Neural cell (in vitro differentiated cells): ENCODE data around the gene ANKFN1. TPM values are rescaled to one million over a fixed set of nuclear protein-coding genes. Genes with fewer than 3 reads are reported as not detected.

Source experiments
- H2AFZ ChIP-seq: fragments of 200-600, 300-800 bp; sonication (generic), shearing (Covaris generic); 2 replicates; pipeline ENCODE4 v1.6.0; 2014; ENCODE audit warnings: low read depth, mild to moderate bottlenecking, antibody characterized with exemption, low read length, moderate library complexity
- H3F3A ChIP-seq: fragments of 200-600 bp; shearing (Covaris generic); 2 replicates; pipeline ENCODE4 v1.6.1; 2016; ENCODE audit warnings: mild to moderate bottlenecking, moderate library complexity, mixed read lengths, antibody characterized with exemption, low read length; ENCODE audit not compliant: insufficient read depth, poor library complexity, severe bottlenecking
- H3K27ac ChIP-seq: fragments of 200-600, 300-800 bp; sonication (generic), shearing (Covaris generic); 2 replicates; pipeline ENCODE4 v1.5.1; 2014; ENCODE audit warnings: mild to moderate bottlenecking, low read length, moderate library complexity
- H3K27me3 ChIP-seq: fragments of 300-800, 200-600 bp; sonication (generic), shearing (Covaris generic); 2 replicates; pipeline ENCODE4 v1.6.0; 2014; ENCODE audit warnings: mild to moderate bottlenecking, low read depth, low read length, moderate library complexity; ENCODE audit not compliant: insufficient read depth
- H3K36me3 ChIP-seq: fragments of 300-800, 200-600 bp; sonication (generic), shearing (Covaris generic); 2 replicates; pipeline ENCODE4 v1.5.1; 2014; ENCODE audit warnings: mild to moderate bottlenecking, antibody characterized with exemption, low read length, moderate library complexity; ENCODE audit not compliant: insufficient read depth
- H3K4me2 ChIP-seq: fragments of 300-800, 200-600 bp; sonication (generic), shearing (Covaris generic); 2 replicates; pipeline ENCODE4 v1.6.0; 2014; ENCODE audit warnings: mild to moderate bottlenecking, low read length
- H3K4me3 ChIP-seq: fragments of 300-800, 200-600 bp; sonication (generic), shearing (Covaris generic); 2 replicates; pipeline ENCODE4 v1.5.1; 2014; ENCODE audit warnings: mild to moderate bottlenecking, low read length, moderate library complexity
- H3K79me2 ChIP-seq: fragments of 200-600 bp; shearing (Covaris generic); replicated peaks from 2 replicates; pipeline ENCODE4 v1.6.0; 2014; ENCODE audit warnings: mild to moderate bottlenecking, low read length, moderate library complexity; ENCODE audit not compliant: insufficient read depth
- H3K9ac ChIP-seq: fragments of 300-800, 200-600 bp; sonication (generic), shearing (Covaris generic); 2 replicates; pipeline ENCODE4 v1.6.1; 2016; ENCODE audit warnings: mild to moderate bottlenecking, low read length, mixed read lengths
- H3K9me2 ChIP-seq: fragments of 200-600 bp; shearing (Covaris generic); 2 replicates; pipeline ENCODE4 v1.6.1; 2016; ENCODE audit warnings: mild to moderate bottlenecking, low read length, mixed read lengths; ENCODE audit not compliant: insufficient read depth
- H3K9me3 ChIP-seq: fragments of 200-600, 300-800 bp; sonication (generic), shearing (Covaris generic); 2 replicates; pipeline ENCODE4 v1.6.1; 2016; ENCODE audit warnings: mild to moderate bottlenecking, mixed run types, low read length, moderate library complexity, mixed read lengths
- H4K20me1 ChIP-seq: fragments of 200-600 bp; shearing (Covaris generic); 2 replicates; pipeline ENCODE4 v1.6.1; 2016; ENCODE audit warnings: mild to moderate bottlenecking, mixed run types; ENCODE audit not compliant: insufficient read depth
- CTCF ChIP-seq: fragments of 450-650 bp; IDR thresholded peaks from 2 replicates; pipeline ENCODE4 v1.5.1; 2014; ENCODE audit warnings: antibody characterized with exemption, mild to moderate bottlenecking, moderate library complexity; ENCODE audit not compliant: poor library complexity, severe bottlenecking
- EP300 ChIP-seq: fragments of 450-650 bp; conservative IDR thresholded peaks from 2 replicates; pipeline ENCODE4 v1.6.1; 2014; ENCODE audit warnings: antibody characterized with exemption, mild to moderate bottlenecking, moderate library complexity; ENCODE audit not compliant: poor library complexity, severe bottlenecking
- EZH2 ChIP-seq: fragments of 200-600, 300-800 bp; shearing (Covaris generic), sonication (generic); IDR thresholded peaks from 2 replicates; pipeline ENCODE4 v1.6.1; 2014; ENCODE audit warnings: antibody characterized with exemption, low read length, borderline replicate concordance, mild to moderate bottlenecking; ENCODE audit not compliant: insufficient read depth, poor library complexity, severe bottlenecking
- MXI1 ChIP-seq: fragments of 450-650 bp; conservative IDR thresholded peaks from 2 replicates; pipeline ENCODE4 v1.6.1; 2014; ENCODE audit warnings: antibody characterized with exemption, mild to moderate bottlenecking; ENCODE audit not compliant: poor library complexity, severe bottlenecking
- POLR2AphosphoS5 ChIP-seq: IDR thresholded peaks from 2 replicates; pipeline ENCODE4 v1.6.1; 2012
- RAD21 ChIP-seq: fragments of 450-650 bp; conservative IDR thresholded peaks from 2 replicates; pipeline ENCODE4 v1.6.1; 2014; ENCODE audit warnings: antibody characterized with exemption, mild to moderate bottlenecking, moderate library complexity
- REST ChIP-seq: IDR thresholded peaks from 2 replicates; pipeline ENCODE4 v1.6.1; 2012; ENCODE audit warnings: borderline replicate concordance
- SMC3 ChIP-seq: fragments of 450-650 bp; conservative IDR thresholded peaks from 2 replicates; pipeline ENCODE4 v1.6.1; 2014; ENCODE audit warnings: antibody characterized with exemption, mild to moderate bottlenecking, moderate library complexity; ENCODE audit not compliant: poor library complexity
- TAF1 ChIP-seq: IDR thresholded peaks from 2 replicates; pipeline ENCODE4 v1.6.1; 2012; ENCODE audit warnings: low read depth
- polyA plus RNA-seq: library from polyadenylated mRNA; depleted of rRNA; stranded (reverse); fragments of >200 nt; gene quantifications from 2 replicates; pipeline ENCODE4 v1.2.3, GENCODE V29; 2014

The ANKFN1 gene
- polyA plus RNA-seq, 1 donor from 2014 or later, result 0.14 TPM

- Histone ChIP-seq H2AFZ (no peak overlapping the region), H3K9me3 (no peaks in the 10 kb centered on the region), H3K27ac (no peak overlapping the region), H3K4me3 (no peak overlapping the region), H3K27me3 (no peaks in the 10 kb centered on the region), H3K4me2 (no peak overlapping the region), H3K79me2 (no peaks in the 10 kb centered on the region), H4K20me1 (no peaks in the 10 kb centered on the region), H3K9me2 (no peaks in the 10 kb centered on the region), H3K36me3 (no peaks in the 10 kb centered on the region), H3F3A (no peaks in the 10 kb centered on the region), H3K9ac (no peak overlapping the region)
- TF ChIP-seq EP300 (no peak), EZH2 (no peak), CTCF (no peak), MXI1 (no peak), REST (no peak), SMC3 (no peak), POLR2AphosphoS5 (no peak), RAD21 (no peak), TAF1 (no peak)
These were observed 28.8 kb downstream of the ANKFN1 start for GRCh38 chr17:56182081-56182480.

GRCh38 chr17:56184650-56185049, 31.4 kb downstream of the ANKFN1 start:
- Histone ChIP-seq H3K36me3 (no peaks in the 10 kb centered on the region), H3F3A (no peaks in the 10 kb centered on the region), H4K20me1 (no peaks in the 10 kb centered on the region), H3K4me2 (no peak overlapping the region), H3K9me2 (no peaks in the 10 kb centered on the region), H3K4me3 (no peak overlapping the region), H3K79me2 (no peaks in the 10 kb centered on the region), H3K9me3 (no peaks in the 10 kb centered on the region), H3K9ac (no peak overlapping the region), H3K27me3 (no peaks in the 10 kb centered on the region), H2AFZ (no peak overlapping the region), H3K27ac (no peak overlapping the region)
- TF ChIP-seq TAF1 (no peak), CTCF (no peak), EP300 (no peak), SMC3 (no peak), RAD21 (no peak), EZH2 (no peak), MXI1 (no peak)
